Epithelial cell of proximal tubule (primary cell): ENCODE measurements around the gene PRSS27. TPM values are rescaled to one million over a fixed set of nuclear protein-coding genes. Genes with fewer than 3 reads are reported as not detected.

Experiments used
- DNase-seq: peaks from one replicate; pipeline ENCODE4 v3.0.0-alpha.2; 2011; ENCODE audit warnings: low read depth
- H3K4me3 ChIP-seq: 2 replicates; pipeline ENCODE4 v1.5.1; 2011; ENCODE audit warnings: low read depth, mild to moderate bottlenecking, low read length
- total RNA-seq: library from RNA; depleted of rRNA; stranded (reverse); fragments of >200 nt; gene quantifications from 2 replicates; pipeline ENCODE4 v1.2.3, GENCODE V29; 2015
- TF ChIP-seq, protein P1 (sequence below): conservative IDR thresholded peaks from 2 replicates; pipeline ENCODE4 v1.5.1; 2012; ENCODE audit warnings: low read depth, mild to moderate bottlenecking, low read length

Gene PRSS27
- total RNA-seq, 1 donor from 2014 or later, result 0.92 TPM

DNA sequence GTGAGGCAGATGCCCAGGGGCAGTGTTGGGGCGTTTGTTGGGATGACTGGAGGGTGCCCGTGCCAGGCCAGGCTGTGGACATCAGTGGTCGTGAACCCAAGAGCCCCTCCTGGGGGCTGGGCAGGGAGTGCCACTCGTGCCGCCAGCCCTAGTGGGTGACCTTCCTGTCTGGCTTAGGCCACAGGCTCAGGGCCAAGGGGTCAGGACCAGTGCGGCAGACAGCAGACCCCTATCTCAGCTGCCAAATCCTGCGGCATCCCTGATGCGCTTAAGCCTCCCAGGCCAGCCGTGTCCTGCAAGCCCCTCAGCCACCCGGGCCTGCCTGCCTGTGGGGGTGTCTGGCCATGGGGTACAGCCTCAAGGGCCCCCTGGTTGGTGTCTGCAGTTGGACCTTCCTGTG is 14.7 kb downstream of the PRSS27 start:
- no peak overlapping the region for H3K4me3 ChIP-seq
- TF ChIP-seq, protein P1, sequence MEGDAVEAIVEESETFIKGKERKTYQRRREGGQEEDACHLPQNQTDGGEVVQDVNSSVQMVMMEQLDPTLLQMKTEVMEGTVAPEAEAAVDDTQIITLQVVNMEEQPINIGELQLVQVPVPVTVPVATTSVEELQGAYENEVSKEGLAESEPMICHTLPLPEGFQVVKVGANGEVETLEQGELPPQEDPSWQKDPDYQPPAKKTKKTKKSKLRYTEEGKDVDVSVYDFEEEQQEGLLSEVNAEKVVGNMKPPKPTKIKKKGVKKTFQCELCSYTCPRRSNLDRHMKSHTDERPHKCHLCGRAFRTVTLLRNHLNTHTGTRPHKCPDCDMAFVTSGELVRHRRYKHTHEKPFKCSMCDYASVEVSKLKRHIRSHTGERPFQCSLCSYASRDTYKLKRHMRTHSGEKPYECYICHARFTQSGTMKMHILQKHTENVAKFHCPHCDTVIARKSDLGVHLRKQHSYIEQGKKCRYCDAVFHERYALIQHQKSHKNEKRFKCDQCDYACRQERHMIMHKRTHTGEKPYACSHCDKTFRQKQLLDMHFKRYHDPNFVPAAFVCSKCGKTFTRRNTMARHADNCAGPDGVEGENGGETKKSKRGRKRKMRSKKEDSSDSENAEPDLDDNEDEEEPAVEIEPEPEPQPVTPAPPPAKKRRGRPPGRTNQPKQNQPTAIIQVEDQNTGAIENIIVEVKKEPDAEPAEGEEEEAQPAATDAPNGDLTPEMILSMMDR, result no peak
- DNase-seq, result no peak

- DNase-seq, result no peak
- no peak overlapping the region for H3K4me3 ChIP-seq
- TF ChIP-seq, protein P1, result no peak
These were observed 15.1 kb downstream of the PRSS27 start for GRCh38 chr16:2704983-2705275.

- TF ChIP-seq, protein P1, result no peak
- no peak for DNase-seq
- no peak overlapping the region for H3K4me3 ChIP-seq
These were observed 15.7 kb downstream of the PRSS27 start for GRCh38 chr16:2704166-2704982.

DNA sequence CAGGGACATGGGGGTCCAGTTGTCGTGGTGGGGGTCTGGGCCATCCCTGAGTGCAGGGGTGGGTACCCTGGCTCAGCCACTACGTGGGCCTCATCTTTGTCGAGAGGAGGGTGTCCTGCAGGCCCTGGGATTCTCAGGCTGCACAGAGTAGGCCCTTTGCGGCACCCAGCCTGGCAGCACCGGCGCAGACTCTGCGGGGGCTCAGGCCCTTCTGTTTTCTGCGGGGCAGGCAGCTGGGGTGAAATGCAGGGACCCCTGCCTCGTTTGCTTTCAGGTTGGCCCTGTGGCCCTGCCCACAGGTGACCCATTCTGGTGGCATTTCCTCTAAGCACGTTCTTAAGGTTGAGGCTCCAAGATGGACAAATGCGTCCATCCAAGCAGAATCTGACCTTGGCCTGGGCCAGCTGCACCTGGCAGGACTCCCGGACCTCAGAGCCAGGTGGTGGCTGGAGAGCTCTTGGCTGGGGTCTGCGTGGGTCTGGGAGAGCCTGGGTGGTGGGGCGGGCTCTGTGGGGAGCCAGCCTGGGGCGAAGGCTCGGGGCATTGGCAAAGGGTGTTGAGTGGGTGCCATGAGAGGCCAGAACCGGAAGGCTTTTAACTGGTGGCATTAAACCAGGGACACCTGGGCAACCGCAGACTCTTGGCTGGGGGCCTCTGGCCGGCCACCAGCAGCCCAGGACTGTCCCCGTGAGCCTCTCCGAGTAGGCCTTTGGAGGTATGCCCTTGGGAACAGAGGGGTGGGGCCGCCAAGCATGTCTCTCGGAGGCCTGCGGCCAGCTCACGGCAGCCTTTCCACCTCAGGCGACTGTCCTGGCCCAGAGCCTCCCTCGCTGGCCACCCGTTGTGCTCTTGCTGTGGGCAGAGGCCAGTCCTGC is 16.9 kb downstream of the PRSS27 start:
- TF ChIP-seq, protein P1, result no peak
- H3K4me3 ChIP-seq, result no peak overlapping the region
- DNase-seq, result no peak

GRCh38 chr16:2702438-2702825 is 17.6 kb downstream of the PRSS27 start:
- no peak overlapping the region for H3K4me3 ChIP-seq
- TF ChIP-seq, protein P1, result no peak
- DNase-seq, result no peak

DNA sequence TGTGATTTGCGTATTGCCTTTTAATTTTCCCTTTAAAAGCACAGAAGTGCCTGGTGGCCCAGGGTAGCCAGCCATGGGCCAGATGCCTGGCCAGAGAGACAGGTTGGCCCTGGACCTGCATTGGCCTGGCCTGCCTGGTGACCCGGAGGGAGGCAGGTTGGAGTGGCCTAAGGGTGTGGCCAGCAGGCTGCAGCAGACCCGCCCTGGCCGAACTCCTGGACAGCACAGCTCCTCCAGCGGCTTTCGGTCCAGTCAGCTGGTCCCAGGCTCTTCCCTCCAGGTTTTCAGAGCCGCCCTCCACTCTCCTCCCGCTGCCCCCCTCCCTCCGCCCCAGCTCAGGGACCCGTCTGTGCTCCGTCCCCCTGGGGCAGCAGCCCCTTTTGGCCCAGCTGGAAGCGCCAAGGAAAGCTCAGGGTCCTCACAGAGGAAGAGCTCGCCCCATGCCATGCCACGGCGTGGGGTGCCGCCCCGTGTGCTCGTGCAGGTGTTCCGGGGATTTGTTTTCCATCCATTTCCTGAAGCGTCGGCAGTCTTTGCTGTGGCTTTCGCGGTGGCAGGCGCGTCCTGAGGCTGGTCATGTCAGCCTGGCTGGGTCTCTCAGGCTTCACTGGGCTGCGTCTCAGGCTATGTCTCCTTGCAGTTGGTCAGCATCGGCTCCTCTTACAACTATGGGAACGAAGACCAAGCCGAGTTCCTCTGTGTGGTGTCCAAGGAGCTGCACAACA is 18.1 kb downstream of the PRSS27 start:
- TF ChIP-seq, protein P1, result no peak
- DNase-seq, result no peak
- no peak overlapping the region for H3K4me3 ChIP-seq
